Natural killer cell (primary cell): ENCODE data around the gene UGCG. TPM values are rescaled to one million over a fixed set of nuclear protein-coding genes. Genes with fewer than 3 reads are reported as not detected.

Experiments used
- ATAC-seq, 3 donors: fragments of 150-1000 bp in 2 of 3; fragments of 200-7000 bp in 1 of 3; cut with Tn5 transposase; 1 replicate in 1 of 3; 2 replicates in 2 of 3; pipeline ENCODE4 v1.10.0; 2021; ENCODE audit warnings: mild to moderate bottlenecking in 2 of 3, moderate library complexity in 2 of 3
- DNase-seq, 2 donors: peaks; one replicate each; pipeline versions ENCODE4 v3.0.0 to v3.0.0-alpha.2; 2013 to 2021; ENCODE audit warnings: mixed read lengths in 1 of 2
- H3K27ac ChIP-seq: one replicate; pipeline ENCODE4 v1.5.1; 2013; ENCODE audit warnings: mild to moderate bottlenecking, low read length
- H3K27me3 ChIP-seq: one replicate; pipeline ENCODE4 v1.6.1; 2013; ENCODE audit warnings: low read length; ENCODE audit not compliant: control insufficient read depth, insufficient read depth
- H3K36me3 ChIP-seq: one replicate; pipeline ENCODE4 v1.6.1; 2013; ENCODE audit warnings: low read length; ENCODE audit not compliant: control insufficient read depth, insufficient read depth
- H3K4me1 ChIP-seq: one replicate; pipeline ENCODE4 v1.6.1; 2013; ENCODE audit warnings: low read length; ENCODE audit not compliant: control insufficient read depth, insufficient read depth
- H3K4me3 ChIP-seq: one replicate; pipeline ENCODE4 v1.5.1; 2013; ENCODE audit warnings: low read length
- H3K9me3 ChIP-seq: one replicate; pipeline ENCODE4 v1.6.1; 2013; ENCODE audit warnings: low read length; ENCODE audit not compliant: control insufficient read depth, insufficient read depth
- H3K27ac Mint-ChIP-seq, 2 donors: one replicate each; pipeline ENCODE4 v1.8.0; 2022; ENCODE audit warnings: mild to moderate bottlenecking in 2 of 2, mixed read lengths in 2 of 2, moderate library complexity in 1 of 2
- H3K27me3 Mint-ChIP-seq, 2 donors: one replicate each; pipeline ENCODE4 v1.8.0; 2022; ENCODE audit warnings: low read depth in 2 of 2, mixed read lengths in 2 of 2
- H3K36me3 Mint-ChIP-seq: one replicate; pipeline ENCODE4 v1.8.0; 2022; ENCODE audit warnings: mixed read lengths
- H3K4me1 Mint-ChIP-seq, 2 donors: one replicate each; pipeline ENCODE4 v1.8.0; 2022; ENCODE audit warnings: mixed read lengths in 2 of 2
- H3K4me3 Mint-ChIP-seq: one replicate; pipeline ENCODE4 v1.8.0; 2022; ENCODE audit warnings: mild to moderate bottlenecking, moderate library complexity, mixed read lengths
- H3K9me3 Mint-ChIP-seq, 2 donors: one replicate each; pipeline ENCODE4 v1.8.0; 2022; ENCODE audit warnings: mixed read lengths in 2 of 2
- WGBS: methylation state at CpG from one replicate; pipeline ENCODE4 v1.1.7; 2013; ENCODE audit warnings: missing lambda C conversion rate; ENCODE audit not compliant: insufficient coverage; 5-methylcytosine and 5-hydroxymethylcytosine counted together
- intact Hi-C: fragments of 100-400 bp; cut with micrococcal nuclease; formaldehyde crosslinking; loops from one replicate; pipeline ENCODE4 v1.14.2; 2022
- total RNA-seq, 4 donors: library from RNA; stranded (reverse); fragments of 120-200 nt in 1 of 4; gene quantifications; one replicate each; pipeline versions ENCODE4 v1.2.3 to v1.2.4, GENCODE V29; 2013 to 2022
- TF ChIP-seq, protein P1 (sequence below): fragments of 200-600 bp; IDR thresholded peaks from one replicate; pipeline ENCODE4 v1.8.0; 2022; ENCODE audit warnings: antibody characterized with exemption

The UGCG gene
- total RNA-seq, 3 donors from 2014 or later (not counting 1 experiment from before 2014, with no cell fraction given), result 17.9 to 21.4 (median 18.8) TPM

DNA sequence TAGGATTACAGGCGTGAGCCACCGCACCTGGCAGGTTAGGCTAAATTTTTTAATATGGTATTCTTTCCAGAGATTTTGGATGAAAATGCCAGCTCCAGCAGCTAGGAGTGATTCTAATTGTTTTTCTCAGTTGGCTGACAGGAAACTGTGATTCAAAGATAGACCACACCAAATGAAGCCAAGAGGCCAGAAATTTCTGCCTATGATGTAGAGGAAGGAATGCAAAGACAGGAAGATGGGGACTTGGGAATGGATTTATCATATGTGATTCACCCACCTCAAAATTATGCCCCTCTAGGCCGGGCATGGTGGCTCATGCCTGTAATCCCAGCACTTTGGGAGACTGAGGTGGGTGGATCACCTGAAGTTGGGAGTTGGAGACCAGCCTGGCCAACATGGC lies 53.3 kb downstream of the UGCG start:
- Histone ChIP-seq H3K27ac (no peak overlapping the region), H3K9me3 (no peaks in the 10 kb centered on the region), H3K4me3 (no peak overlapping the region), H3K36me3 (no peaks in the 10 kb centered on the region), H3K4me1 (no peaks in the 10 kb centered on the region), H3K27me3 (no peaks in the 10 kb centered on the region)
- ATAC-seq (no peak), DNase-seq (no peak)
- no peaks in the 10 kb centered on the region for H3K9me3 Mint-ChIP-seq
- H3K4me1 Mint-ChIP-seq, result peaks cover 5% of the 10 kb centered on the region in 2 donors
- intact Hi-C loops, result no loop called here
- H3K27me3 Mint-ChIP-seq, result peaks cover 8 to 11% of the 10 kb centered on the region in 2 donors
- H3K36me3 Mint-ChIP-seq, result no peaks in the 10 kb centered on the region
- WGBS, result 100% methylated on average over 3 of the region's 3 CpGs
- no peak overlapping the region for H3K4me3 Mint-ChIP-seq
- no peak overlapping the region for H3K27ac Mint-ChIP-seq
- TF ChIP-seq, protein P1, sequence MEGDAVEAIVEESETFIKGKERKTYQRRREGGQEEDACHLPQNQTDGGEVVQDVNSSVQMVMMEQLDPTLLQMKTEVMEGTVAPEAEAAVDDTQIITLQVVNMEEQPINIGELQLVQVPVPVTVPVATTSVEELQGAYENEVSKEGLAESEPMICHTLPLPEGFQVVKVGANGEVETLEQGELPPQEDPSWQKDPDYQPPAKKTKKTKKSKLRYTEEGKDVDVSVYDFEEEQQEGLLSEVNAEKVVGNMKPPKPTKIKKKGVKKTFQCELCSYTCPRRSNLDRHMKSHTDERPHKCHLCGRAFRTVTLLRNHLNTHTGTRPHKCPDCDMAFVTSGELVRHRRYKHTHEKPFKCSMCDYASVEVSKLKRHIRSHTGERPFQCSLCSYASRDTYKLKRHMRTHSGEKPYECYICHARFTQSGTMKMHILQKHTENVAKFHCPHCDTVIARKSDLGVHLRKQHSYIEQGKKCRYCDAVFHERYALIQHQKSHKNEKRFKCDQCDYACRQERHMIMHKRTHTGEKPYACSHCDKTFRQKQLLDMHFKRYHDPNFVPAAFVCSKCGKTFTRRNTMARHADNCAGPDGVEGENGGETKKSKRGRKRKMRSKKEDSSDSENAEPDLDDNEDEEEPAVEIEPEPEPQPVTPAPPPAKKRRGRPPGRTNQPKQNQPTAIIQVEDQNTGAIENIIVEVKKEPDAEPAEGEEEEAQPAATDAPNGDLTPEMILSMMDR, result no peak

DNA sequence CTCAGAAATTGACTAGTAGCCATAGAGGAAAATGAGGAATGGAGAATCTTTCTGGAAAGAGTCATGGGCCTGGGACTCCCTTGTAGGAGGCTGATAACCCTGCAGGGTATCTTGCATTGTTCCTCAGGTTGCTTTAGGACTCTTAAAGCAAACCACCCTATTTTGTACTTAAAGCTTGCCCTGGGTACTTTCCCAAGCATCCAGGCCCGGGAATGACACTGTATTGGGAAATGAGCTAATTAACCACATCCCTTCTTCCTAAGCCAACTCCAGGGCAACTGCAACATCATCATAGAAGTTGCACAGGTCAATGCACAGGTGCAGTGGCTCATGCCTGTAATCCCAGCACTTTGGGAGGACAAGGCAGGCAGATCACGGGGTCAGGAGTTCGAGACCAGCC lies 55.9 kb downstream of the UGCG start:
- Histone ChIP-seq H3K4me1 (no peaks in the 10 kb centered on the region), H3K27ac (no peak overlapping the region), H3K4me3 (no peak overlapping the region), H3K27me3 (no peaks in the 10 kb centered on the region), H3K36me3 (no peaks in the 10 kb centered on the region), H3K9me3 (no peaks in the 10 kb centered on the region)
- ATAC-seq, result no peak
- TF ChIP-seq, protein P1, result no peak
- Mint-ChIP-seq H3K4me3 (no peak overlapping the region), H3K27me3 (peaks cover 3 to 4% of the 10 kb centered on the region in 2 donors), H3K9me3 (no peaks in the 10 kb centered on the region), H3K36me3 (no peaks in the 10 kb centered on the region), H3K4me1 (peaks cover 0 to 2% of the 10 kb centered on the region in 2 donors), H3K27ac (no peak overlapping the region)
- no peak for DNase-seq
- intact Hi-C loops, result no loop called here
- 75% methylated on average over 3 of the region's 3 CpGs for WGBS

DNA sequence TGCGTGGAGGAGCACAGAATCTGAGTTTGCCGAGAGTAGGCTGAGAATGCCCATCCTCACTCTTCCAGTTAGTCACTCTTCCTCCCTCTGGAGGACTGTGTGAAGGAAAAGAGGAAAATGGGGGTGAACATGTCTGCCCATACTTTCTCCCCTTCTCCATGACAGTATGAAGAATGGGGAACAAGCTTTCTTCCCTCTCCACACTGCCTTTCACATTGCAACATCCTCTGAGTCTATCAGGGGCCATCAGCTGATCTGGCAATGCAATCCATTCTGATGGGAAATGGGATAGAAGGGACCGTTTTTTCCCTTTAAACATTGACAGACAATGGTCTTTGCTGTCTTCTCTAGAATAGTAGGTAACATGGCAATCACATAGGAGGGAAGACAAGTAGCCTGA lies 56.8 kb downstream of the UGCG start:
- H3K4me1 ChIP-seq, result peaks cover 4% of the 10 kb centered on the region
- WGBS, result 79% methylated on average over 2 of the region's 3 CpGs
- Mint-ChIP-seq H3K4me3 (no peak overlapping the region), H3K4me1 (peaks cover 6 to 11% of the 10 kb centered on the region in 2 donors), H3K27me3 (peaks cover 3 to 12% of the 10 kb centered on the region in 2 donors), H3K9me3 (no peaks in the 10 kb centered on the region), H3K36me3 (no peaks in the 10 kb centered on the region), H3K27ac (no peak overlapping the region)
- H3K9me3 ChIP-seq, result no peaks in the 10 kb centered on the region
- H3K27me3 ChIP-seq, result no peaks in the 10 kb centered on the region
- no peak overlapping the region for H3K4me3 ChIP-seq
- no peak for ATAC-seq
- TF ChIP-seq, protein P1, result no peak
- intact Hi-C loops, result no loop called here
- H3K27ac ChIP-seq, result no peak overlapping the region
- no peaks in the 10 kb centered on the region for H3K36me3 ChIP-seq
- DNase-seq, result no peak

DNA sequence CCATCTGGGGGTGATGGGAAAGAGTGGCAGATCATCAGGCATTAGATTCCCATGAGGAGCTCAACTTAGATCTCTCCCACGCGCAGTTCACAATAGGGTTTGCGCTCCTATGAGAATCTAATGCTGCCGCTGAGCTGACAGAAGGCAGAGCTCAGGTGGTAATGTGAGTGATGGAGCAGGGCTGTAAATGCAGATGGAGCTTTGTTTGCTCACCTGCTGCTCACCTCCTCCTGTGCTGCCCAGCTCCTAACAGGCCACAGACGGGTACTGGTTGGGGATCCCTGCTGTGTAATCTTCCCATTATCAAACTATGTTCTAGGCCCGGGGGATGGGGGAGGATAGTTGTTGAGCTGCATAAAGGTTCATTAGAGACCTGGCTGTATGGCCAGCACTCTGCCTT lies 58.4 kb downstream of the UGCG start:
- Histone ChIP-seq H3K36me3 (no peaks in the 10 kb centered on the region), H3K4me3 (no peak overlapping the region), H3K4me1 (peaks cover 4% of the 10 kb centered on the region), H3K9me3 (no peaks in the 10 kb centered on the region), H3K27ac (no peak overlapping the region), H3K27me3 (no peaks in the 10 kb centered on the region)
- TF ChIP-seq, protein P1, result no peak
- ATAC-seq, result no peak
- 100% methylated on average over 5 of the region's 6 CpGs for WGBS
- Mint-ChIP-seq H3K36me3 (no peaks in the 10 kb centered on the region), H3K9me3 (no peaks in the 10 kb centered on the region), H3K27me3 (peaks cover 12 to 28% of the 10 kb centered on the region in 2 donors), H3K27ac (no peak overlapping the region), H3K4me1 (peaks cover 6 to 11% of the 10 kb centered on the region in 2 donors), H3K4me3 (no peak overlapping the region)
- no peak for DNase-seq
- intact Hi-C loops, result no loop called here
